Esophagus muscularis mucosa (tissue), 4 donors: Measurements from ENCODE around the gene TMEM51.

Experiments
- CTCF ChIP-seq, 3 experiments: fragments of 200-600 bp in 2 of 3; fragments of 450-650 bp in 1 of 3; sonication (generic) in 2 of 3; IDR thresholded peaks; one replicate each; pipeline ENCODE4 v1.5.1; 2017 to 2019; ENCODE audit warnings: antibody characterized with exemption in 3 of 3, mild to moderate bottlenecking in 2 of 3, moderate library complexity in 1 of 3
- EP300 ChIP-seq: sonication (generic); formaldehyde crosslinking; IDR thresholded peaks from one replicate; pipeline ENCODE4 v1.6.1; 2017; ENCODE audit warnings: antibody characterized with exemption
- POLR2A ChIP-seq: fragments of 450-650 bp; IDR thresholded peaks from one replicate; pipeline ENCODE4 v1.6.1; 2017; ENCODE audit warnings: antibody characterized with exemption, moderate library complexity, mild to moderate bottlenecking, low read depth
- POLR2AphosphoS5 ChIP-seq, 2 donors: sonication (generic); formaldehyde crosslinking; IDR thresholded peaks; one replicate each; pipeline ENCODE4 v1.6.1; 2017; ENCODE audit warnings: antibody characterized with exemption in 2 of 2

DNA sequence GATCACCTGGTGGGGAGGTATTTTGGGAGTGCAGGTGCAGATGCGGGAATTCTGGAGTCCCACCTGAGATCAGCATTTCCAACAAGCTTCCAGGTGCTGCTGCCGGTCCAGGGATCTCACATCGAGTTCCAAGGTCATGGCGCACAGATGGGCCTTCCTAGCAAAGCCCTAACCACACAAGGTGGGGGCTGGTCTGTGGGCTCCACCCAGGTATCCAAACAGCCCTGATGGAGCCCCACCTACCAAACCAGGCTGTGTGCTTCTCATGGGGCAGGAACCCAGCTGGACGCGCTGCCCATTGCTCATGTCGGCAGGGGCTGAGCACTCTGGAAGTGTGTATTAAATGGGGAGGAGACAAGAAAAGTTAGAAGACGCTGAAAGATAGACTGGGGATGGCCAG lies 35.0 kb upstream of the TMEM51 start:
- TF ChIP-seq EP300 (no peak), CTCF (IDR thresholded peaks at IDR 0.05) (no peak), POLR2A (no peak), POLR2AphosphoS5 (IDR thresholded peaks at IDR 0.05) (no peak)
